Naive thymus-derived CD8-positive, alpha-beta T cell (primary cell): Measurements from ENCODE around the gene DLX1. TPM values are rescaled to one million over a fixed set of nuclear protein-coding genes. Genes with fewer than 3 reads are reported as not detected.
"Not testable (repeated sequence)": the region's sequence is repeated elsewhere in the genome, so short reads cannot be mapped to it uniquely, and the experiment has no call there.

ENCODE experiments used
- ATAC-seq, 2 donors: fragments of 150-1000 bp; cut with Tn5 transposase in 1 of 2; sonication (Bioruptor Pico), chemical (Tn5 transposase) in 1 of 2; 1 replicate in 1 of 2; 2 replicates in 1 of 2; pipeline ENCODE4 v1.10.0; 2021; ENCODE audit warnings: mild to moderate bottlenecking in 2 of 2, moderate library complexity in 2 of 2
- POLR2A ChIA-PET: fragments of 350-600 bp; sonication (Branson Sonifier 250); formaldehyde crosslinking; loops from one replicate; lab custom pipeline; 2021; ENCODE audit warnings: antibody characterized with exemption; lab: Charles Lee
- DNase-seq, 10 donors: peaks; one replicate each; pipeline versions ENCODE4 v3.0.0 to v3.0.0-alpha.2; 2020 to 2022
- H3K27ac Mint-ChIP-seq, 10 donors: one replicate each; pipeline ENCODE4 v1.8.0; 2020 to 2022; ENCODE audit warnings: mild to moderate bottlenecking in 10 of 10, mixed read lengths in 10 of 10, moderate library complexity in 4 of 10, inconsistent platforms in 1 of 10
- H3K27me3 Mint-ChIP-seq, 5 donors: one replicate each; pipeline ENCODE4 v1.8.0; 2021 to 2022; ENCODE audit warnings: mixed read lengths in 5 of 5
- H3K36me3 Mint-ChIP-seq, 3 donors: one replicate each; pipeline ENCODE4 v1.8.0; 2020 to 2022; ENCODE audit warnings: mixed read lengths in 3 of 3, mild to moderate bottlenecking in 2 of 3, inconsistent platforms in 1 of 3
- H3K4me1 Mint-ChIP-seq, 4 donors: one replicate each; pipeline ENCODE4 v1.8.0; 2021 to 2022; ENCODE audit warnings: mixed read lengths in 4 of 4
- H3K4me3 Mint-ChIP-seq, 10 donors: one replicate each; pipeline ENCODE4 v1.8.0; 2020 to 2022; ENCODE audit warnings: mild to moderate bottlenecking in 10 of 10, mixed read lengths in 10 of 10, moderate library complexity in 6 of 10, inconsistent platforms in 1 of 10
- H3K9me3 Mint-ChIP-seq, 9 donors: one replicate each; pipeline ENCODE4 v1.8.0; 2020 to 2022; ENCODE audit warnings: mixed read lengths in 9 of 9, mild to moderate bottlenecking in 3 of 9, inconsistent platforms in 1 of 9, moderate library complexity in 1 of 9
- polyA plus RNA-seq, 3 donors: library from polyadenylated mRNA; unstranded; fragments of 300-500 nt; fragmentation: Illumina TruSeq; gene quantifications; one replicate each; pipeline ENCODE4 v1.2.3, GENCODE V29; 2021
- total RNA-seq, 8 experiments: library from RNA in 2 of 8; stranded (reverse) in 2 of 8; gene quantifications; one replicate each; pipeline ENCODE4 v1.2.3 and lab custom pipeline; 2021 to 2026

The DLX1 gene
- total and polyA plus RNA-seq, 5 experiments from 2014 or later, result not detected

DNA sequence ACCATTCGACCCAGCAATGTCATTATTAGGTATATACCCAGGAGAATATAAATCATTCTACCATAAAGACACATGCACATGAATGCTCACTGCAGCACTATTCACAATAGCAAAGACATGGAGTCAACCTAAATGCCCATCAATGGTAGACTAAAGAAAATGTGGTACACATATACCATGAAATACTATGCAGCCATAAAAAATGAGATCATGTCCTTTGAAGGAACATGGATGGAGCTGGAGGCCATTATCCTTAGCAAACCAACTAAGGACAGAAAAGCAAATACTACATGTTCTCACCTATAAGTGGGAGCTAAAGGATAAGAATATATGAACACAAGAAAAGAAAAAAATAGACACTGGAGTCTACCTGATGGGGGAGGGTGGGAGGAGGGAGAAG lies 53.4 kb downstream of the DLX1 start:
- H3K4me3 Mint-ChIP-seq, POLR2A ChIA-PET, ATAC-seq, H3K36me3 Mint-ChIP-seq, H3K27ac Mint-ChIP-seq, H3K9me3 Mint-ChIP-seq, H3K27me3 Mint-ChIP-seq, DNase-seq, H3K4me1 Mint-ChIP-seq: not testable (repeated sequence)

Other genes with a start within 250 kb of the DLX1 start
- 10 to 100 TPM; 12.6 to 16.6 TPM for gene SLC25A12, start 191.3 kb upstream of the DLX1 start, total RNA-seq
- 10 to 100 TPM in 2 of 3 donors, 1 to 10 TPM in 1; 7.9 to 14.0 (median 13.5) TPM for gene SLC25A12, start 191.3 kb upstream of the DLX1 start, polyA plus RNA-seq
- gene HAT1, start 163.0 kb upstream of the DLX1 start, total RNA-seq, result 10 to 100 TPM; 29.8 to 30.7 TPM
- gene HAT1, start 163.0 kb upstream of the DLX1 start, polyA plus RNA-seq, result 10 to 100 TPM; 65.7 to 68.8 (median 66.2) TPM
- gene METAP1D, start 85.6 kb upstream of the DLX1 start, total RNA-seq, result 10 to 100 TPM; 16.4 to 19.6 TPM
- gene METAP1D, start 85.6 kb upstream of the DLX1 start, polyA plus RNA-seq, result 1 to 10 TPM; 4.2 to 8.3 (median 5.1) TPM
- gene DLX2, start 17.4 kb downstream of the DLX1 start, total RNA-seq, result not detected
- gene DLX2, start 17.4 kb downstream of the DLX1 start, polyA plus RNA-seq, result not detected